ENCODE results near the gene TNFAIP3.

DNA sequence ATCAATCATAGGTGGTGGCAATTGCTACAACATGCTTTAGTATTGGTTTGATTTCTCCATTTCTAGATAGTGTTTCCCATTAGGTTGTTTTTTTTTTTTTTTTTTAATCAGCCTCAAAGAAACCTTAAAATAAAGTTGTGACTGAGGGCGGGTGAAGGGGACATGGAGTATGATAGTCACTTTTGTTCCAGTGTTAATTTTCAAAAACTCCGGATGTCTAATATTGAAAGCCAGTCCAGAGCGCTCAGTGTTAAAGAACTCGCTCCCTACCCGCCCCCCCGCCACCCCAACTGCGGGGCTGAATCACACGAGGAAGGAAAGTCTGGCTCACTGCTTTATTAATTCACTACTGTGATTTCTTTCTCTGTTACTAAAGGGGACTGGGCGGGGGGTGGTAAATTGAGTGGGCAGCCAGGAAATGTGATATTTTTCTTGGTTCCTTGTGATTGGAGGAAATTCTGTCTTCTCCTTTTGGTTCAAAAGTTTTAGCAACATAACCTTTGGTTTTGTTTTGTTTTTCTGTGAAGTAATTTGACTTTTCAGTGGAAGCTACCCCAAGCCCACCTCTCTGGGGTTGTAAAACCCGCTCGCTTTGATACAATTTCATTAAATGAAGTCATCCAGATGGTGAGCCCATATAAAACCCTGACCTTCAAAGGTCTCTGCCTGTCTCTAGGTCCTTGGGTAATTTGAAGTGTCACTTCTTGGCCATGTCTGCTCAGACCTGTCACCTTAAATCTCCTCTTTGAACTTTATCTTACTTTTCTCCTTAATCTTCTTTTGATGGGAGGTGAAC lies 38.0 kb downstream of the TNFAIP3 start:
- no peak for TF ChIP-seq EZH2 (IDR thresholded peaks at IDR 0.05)
- no peak for TF ChIP-seq POLR2AphosphoS5 (IDR thresholded peaks at IDR 0.05; ENCODE audit: borderline replicate concordance, low read depth, low read length)
- TF ChIP-seq FOXP2 (optimal IDR thresholded peaks at IDR 0.05; ENCODE audit: control extremely low read depth, extremely low read length, insufficient read depth): no peak
